Heart right ventricle (tissue), 16 donors: Measurements from ENCODE around the gene MBOAT7. TPM values are rescaled to one million over a fixed set of nuclear protein-coding genes. Genes with fewer than 3 reads are reported as not detected.

ENCODE experiments used
- ATAC-seq, 8 donors: fragments of 200-7000 bp; cut with Tn5 transposase; one replicate each; pipeline ENCODE4 v1.9.1; 2020; ENCODE audit warnings: mild to moderate bottlenecking in 8 of 8, moderate library complexity in 8 of 8, moderate number of reproducible peaks in 1 of 8
- DNase-seq, 2 donors: peaks; one replicate each; pipeline ENCODE4 v3.0.0-alpha.2; 2020
- H3K27ac ChIP-seq, 10 donors: fragments of 200-600 bp; sonication (generic) in 2 of 10; one replicate each; pipeline versions ENCODE4 v1.5.0 to v1.8.0; 2020 to 2022; ENCODE audit warnings: mild to moderate bottlenecking in 3 of 10
- H3K27me3 ChIP-seq, 7 donors: fragments of 200-600 bp; one replicate each; pipeline ENCODE4 v1.8.0; 2021 to 2022; ENCODE audit warnings: mild to moderate bottlenecking in 2 of 7
- H3K36me3 ChIP-seq, 9 donors: fragments of 200-600 bp; sonication (generic) in 1 of 9; one replicate each; pipeline versions ENCODE4 v1.5.0 to v1.8.0; 2020 to 2022; ENCODE audit warnings: mild to moderate bottlenecking in 2 of 9
- H3K4me1 ChIP-seq, 9 donors: fragments of 200-600 bp; sonication (generic) in 1 of 9; one replicate each; pipeline versions ENCODE4 v1.5.0 to v1.8.0; 2020 to 2022; ENCODE audit warnings: mild to moderate bottlenecking in 4 of 9
- H3K4me3 ChIP-seq, 10 donors: fragments of 200-600 bp; sonication (generic) in 2 of 10; one replicate each; pipeline versions ENCODE4 v1.5.0 to v1.8.0; 2020 to 2022; ENCODE audit warnings: mild to moderate bottlenecking in 7 of 10, moderate library complexity in 2 of 10
- H3K9me3 ChIP-seq, 11 donors: fragments of 200-600 bp in 10 of 11; sonication (generic) in 2 of 11; one replicate each; pipeline versions ENCODE4 v1.5.0 to v1.8.0; 2013 to 2022; ENCODE audit warnings: mild to moderate bottlenecking in 2 of 11, control low read depth in 1 of 11, moderate library complexity in 1 of 11
- WGBS, 2 donors: extraction: QIAGEN DNeasy Blood & Tissue Kit; methylation state at CpG; one replicate each; pipeline ENCODE4 v1.1.7; 2013; ENCODE audit warnings: inconsistent platforms in 1 of 2; 5-methylcytosine and 5-hydroxymethylcytosine counted together
- intact Hi-C, 10 donors: fragments of 100-400 bp; cut with DNase I; formaldehyde crosslinking; loops; one replicate each; pipeline versions ENCODE4 v1.11.1 to v1.14.2; 2022
- polyA plus RNA-seq, 2 donors: library from polyadenylated mRNA; stranded (reverse); fragments of 200-250 nt; gene quantifications; one replicate each; pipeline ENCODE4 v1.2.3, GENCODE V29; 2013
- total RNA-seq, 10 donors: library from RNA; stranded (reverse); fragmentation: NEBNext Ultra II Directional in 3 of 10; extraction: Animal tissue kit (Norgen Biotek cat#: 25700) in 3 of 10; gene quantifications; one replicate each; pipeline versions ENCODE4 v1.2.1 to v1.2.4, GENCODE V29; 2021 to 2023
- TF ChIP-seq, protein P1 (sequence below), 9 donors: fragments of 200-600 bp; sonication (generic) in 2 of 9; IDR thresholded peaks; one replicate each; pipeline versions ENCODE4 v1.5.0 to v1.8.0; 2021 to 2022; ENCODE audit warnings: antibody characterized with exemption in 9 of 9, mild to moderate bottlenecking in 5 of 9, moderate library complexity in 1 of 9
- donor health status: Arrhythmogenic right ventricular cardiomyopathy.
- donor health status: ischemic (EF 13 %, LVEDD 7.1; RV severe dilation, severe dysfunction).
- donor health status: healthy with polysubstance abuse.
- donor health status: DM: no; HTN: yes; CAD: no.
- donor health status: DM: no; HTN: no; CAD: no.
- donor health status: ischemic (EF 25% LVEDD 6.9; RV normal size, moderate dysfunction).
- donor health status: ischemic (EF 25% LVEDD 5.7; RV mildly dilated, moderate dysfunction).
- donor health status: healthy.
- donor health status: DM: yes; HTN: yes; CAD: no.
- donor health status: Ischemic cardiomyopathy.
- donor health status: ischemic (EF 35%, LVEDD 5.7; RV mildly dilated, moderate dysfunction).
- donor health status: nonischemic (EF 11% LVEDD 7.7; RV severe dilation, severe dysfunction).
- donor health status: DM: yes; HTN: yes; CAD: no.
- donor health status: PGD.
- donor health status: ischemic (EF 29% LVEDD 5.4; RV normal size, mild dysfunction).
- donor health status: nonischemic (EF 23%, LVEDD 6.1; RV moderate dilation, normal function).

Gene MBOAT7
- total and polyA plus RNA-seq, 12 donors = 7.7 to 29.4 (median 15.5) TPM

DNA sequence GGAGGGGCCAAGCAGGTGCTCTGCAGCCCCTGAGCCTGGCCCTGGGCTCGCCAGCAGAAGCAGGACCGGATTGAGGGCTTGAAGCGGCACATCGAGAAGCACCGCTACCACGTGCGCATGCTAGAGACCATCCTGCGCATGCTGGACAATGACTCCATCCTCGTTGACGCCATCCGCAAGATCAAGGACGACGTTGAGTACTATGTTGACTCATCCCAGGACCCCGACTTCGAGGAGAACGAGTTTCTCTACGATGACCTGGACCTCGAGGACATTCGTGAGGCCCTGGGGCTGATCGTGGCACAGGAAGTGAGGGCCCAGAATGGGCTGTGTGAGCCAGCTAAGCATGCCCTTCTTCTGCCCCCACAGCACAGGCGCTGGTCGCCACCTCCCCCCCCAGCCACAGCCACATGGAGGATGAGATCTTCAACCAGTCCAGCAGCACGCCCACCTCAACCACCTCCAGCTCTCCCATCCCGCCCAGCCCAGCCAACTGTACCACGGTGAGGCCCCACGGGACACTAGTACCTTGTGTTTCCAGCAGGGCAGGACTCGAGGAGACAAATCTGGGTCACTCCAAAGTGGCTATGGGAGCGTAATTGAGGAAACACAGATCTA lies 43.7 kb downstream of the MBOAT7 start:
- Histone ChIP-seq H3K4me1 (peaks cover 0 to 32% (median 13%) of the 10 kb centered on the region in 9 donors), H3K27me3 (no peaks in the 10 kb centered on the region), H3K9me3 (no peaks in the 10 kb centered on the region), H3K4me3 (no peak overlapping the region), H3K27ac (no peak overlapping the region), H3K36me3 (peaks cover 9 to 98% (median 76%) of the 10 kb centered on the region in 9 donors)
- TF ChIP-seq, protein P1, sequence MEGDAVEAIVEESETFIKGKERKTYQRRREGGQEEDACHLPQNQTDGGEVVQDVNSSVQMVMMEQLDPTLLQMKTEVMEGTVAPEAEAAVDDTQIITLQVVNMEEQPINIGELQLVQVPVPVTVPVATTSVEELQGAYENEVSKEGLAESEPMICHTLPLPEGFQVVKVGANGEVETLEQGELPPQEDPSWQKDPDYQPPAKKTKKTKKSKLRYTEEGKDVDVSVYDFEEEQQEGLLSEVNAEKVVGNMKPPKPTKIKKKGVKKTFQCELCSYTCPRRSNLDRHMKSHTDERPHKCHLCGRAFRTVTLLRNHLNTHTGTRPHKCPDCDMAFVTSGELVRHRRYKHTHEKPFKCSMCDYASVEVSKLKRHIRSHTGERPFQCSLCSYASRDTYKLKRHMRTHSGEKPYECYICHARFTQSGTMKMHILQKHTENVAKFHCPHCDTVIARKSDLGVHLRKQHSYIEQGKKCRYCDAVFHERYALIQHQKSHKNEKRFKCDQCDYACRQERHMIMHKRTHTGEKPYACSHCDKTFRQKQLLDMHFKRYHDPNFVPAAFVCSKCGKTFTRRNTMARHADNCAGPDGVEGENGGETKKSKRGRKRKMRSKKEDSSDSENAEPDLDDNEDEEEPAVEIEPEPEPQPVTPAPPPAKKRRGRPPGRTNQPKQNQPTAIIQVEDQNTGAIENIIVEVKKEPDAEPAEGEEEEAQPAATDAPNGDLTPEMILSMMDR (IDR thresholded peaks at IDR 0.05) = no peak
- intact Hi-C loops = no loop called here
- ATAC-seq (no peak), DNase-seq (no peak)
- WGBS, 2 donors = 87 to 91% methylated on average over 28 of the region's 28 CpGs

DNA sequence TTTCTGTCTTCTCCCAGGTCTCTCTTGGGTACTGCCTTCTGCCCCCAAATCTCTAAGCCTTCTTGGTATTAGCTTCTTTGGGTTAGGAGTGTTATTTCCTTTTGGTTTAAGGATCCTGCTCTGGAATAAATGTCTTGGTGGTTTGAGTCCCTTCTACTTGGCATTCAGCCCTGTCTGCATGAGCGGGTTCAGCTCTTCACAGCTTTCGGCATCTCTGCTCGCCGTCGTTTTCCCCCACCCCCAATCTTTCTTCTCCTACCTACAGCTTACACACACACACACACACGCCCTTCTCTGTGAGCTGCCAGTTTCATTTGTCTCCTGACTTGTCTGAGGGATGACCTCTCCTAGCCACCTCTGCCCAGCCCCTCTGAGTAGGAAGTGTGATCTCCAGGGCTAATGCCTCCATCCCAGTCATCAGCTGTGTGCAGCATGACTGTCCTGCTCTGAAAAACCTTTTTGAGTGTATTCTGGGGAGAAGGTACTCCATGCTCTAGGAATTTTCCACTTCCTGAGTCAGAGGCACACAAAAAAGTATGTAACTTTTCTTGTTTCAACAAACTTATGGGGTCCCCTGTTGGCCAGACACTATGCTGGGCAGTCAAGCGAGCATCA lies 47.1 kb downstream of the MBOAT7 start:
- no peaks in the 10 kb centered on the region for H3K27me3 ChIP-seq
- H3K36me3 ChIP-seq = peaks cover 9 to 72% (median 49%) of the 10 kb centered on the region in 9 donors
- 81 to 84% methylated on average over 7 of the region's 7 CpGs for WGBS, 2 donors
- H3K27ac ChIP-seq = no peak overlapping the region
- intact Hi-C loops = no loop called here
- H3K4me1 ChIP-seq = peaks cover 12 to 47% (median 34%) of the 10 kb centered on the region in 9 donors
- no peak overlapping the region for H3K4me3 ChIP-seq
- DNase-seq (no peak), ATAC-seq (no peak)
- no peaks in the 10 kb centered on the region for H3K9me3 ChIP-seq
- TF ChIP-seq, protein P1 (IDR thresholded peaks at IDR 0.05) = no peak

DNA sequence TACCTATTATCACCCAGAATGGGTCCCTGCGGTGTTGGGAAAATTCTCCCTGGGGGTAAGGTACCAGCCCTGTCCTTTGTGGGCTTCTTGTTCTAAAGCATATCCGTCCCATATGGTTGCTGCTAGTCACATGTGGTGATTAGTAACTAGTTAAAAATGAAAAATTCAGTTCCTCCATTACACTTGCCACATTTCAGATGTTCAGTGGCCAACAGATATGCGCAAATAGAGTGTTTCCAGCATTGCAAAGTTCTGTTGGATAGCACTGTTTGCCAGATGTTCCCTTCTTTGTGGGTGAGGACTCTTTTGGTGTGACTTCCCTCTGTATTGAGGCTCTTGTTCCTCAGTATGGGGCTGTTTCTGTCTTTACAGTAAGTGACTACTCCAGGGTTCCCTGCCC lies 48.0 kb downstream of the MBOAT7 start:
- DNase-seq = no peak
- no peak overlapping the region for H3K27ac ChIP-seq
- intact Hi-C loops = no loop called here
- no peak overlapping the region for H3K4me3 ChIP-seq
- H3K27me3 ChIP-seq = no peaks in the 10 kb centered on the region
- ATAC-seq = no peak
- TF ChIP-seq, protein P1 (IDR thresholded peaks at IDR 0.05) = no peak
- H3K4me1 ChIP-seq = peaks cover 13 to 44% (median 34%) of the 10 kb centered on the region in 9 donors
- no peaks in the 10 kb centered on the region for H3K9me3 ChIP-seq
- H3K36me3 ChIP-seq = peaks cover 9 to 63% (median 40%) of the 10 kb centered on the region in 9 donors
- WGBS, 2 donors = 91 to 93% methylated on average over 3 of the region's 3 CpGs

DNA sequence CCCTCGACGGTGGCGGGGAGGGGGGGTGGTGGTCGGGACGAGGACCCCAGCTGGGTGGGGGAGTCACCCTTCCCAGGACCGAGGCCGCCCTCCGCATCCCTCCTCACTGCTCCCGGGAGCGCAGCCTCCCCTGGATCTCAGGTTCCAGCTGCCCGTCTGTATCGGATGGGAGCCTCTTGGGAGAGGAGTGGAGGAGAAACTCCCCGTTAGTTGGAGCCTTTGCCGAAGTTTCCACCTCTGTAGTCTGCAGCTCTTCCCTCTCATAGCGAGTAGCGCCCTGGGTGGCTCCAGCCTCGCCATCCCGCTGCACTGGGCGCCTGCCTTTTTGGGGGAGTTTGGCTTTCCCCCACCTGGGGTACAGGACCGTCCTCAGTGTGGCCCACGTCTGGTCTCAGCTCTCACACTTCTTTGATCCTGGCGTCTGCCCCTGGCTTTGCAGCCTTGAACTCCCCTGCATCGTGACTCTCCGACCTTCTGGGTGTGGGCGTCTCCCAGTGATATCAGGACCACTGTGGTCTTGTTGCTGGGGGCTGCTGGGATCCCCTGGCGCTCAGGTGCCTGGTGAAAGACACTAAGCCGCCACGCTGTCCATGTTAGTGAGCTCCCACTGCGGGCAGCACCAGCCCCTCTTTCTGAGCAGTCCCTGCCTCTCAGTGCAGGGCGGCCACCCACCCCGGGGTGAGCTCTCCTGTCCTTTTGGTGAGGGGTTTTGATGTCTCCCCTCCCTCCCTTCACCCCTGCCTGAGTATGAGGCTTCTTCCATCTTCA lies 50.7 kb downstream of the MBOAT7 start:
- peak overlapping the region; percentile 86 to 100 (median 99) for H3K4me3 ChIP-seq
- ATAC-seq (no peak), DNase-seq (no peak)
- intact Hi-C loops = no loop called here
- H3K36me3 ChIP-seq = peaks cover 0 to 36% (median 13%) of the 10 kb centered on the region in 9 donors
- H3K27ac ChIP-seq = peak overlapping the region in 8 of 10 donors; percentile 95 to 99 (median 98)
- no peaks in the 10 kb centered on the region for H3K9me3 ChIP-seq
- peaks cover 16 to 51% (median 39%) of the 10 kb centered on the region in 9 donors for H3K4me1 ChIP-seq
- TF ChIP-seq, protein P1 (IDR thresholded peaks at IDR 0.05) = no peak
- H3K27me3 ChIP-seq = peaks cover 0 to 6% (median 0%) of the 10 kb centered on the region in 7 donors
- WGBS, 2 donors = 25 to 26% methylated on average over 28 to 31 of the region's 31 CpGs
